ENCODE measurements around the gene TNS1.
"Not testable (repeated sequence)": the region's sequence is repeated elsewhere in the genome, so short reads cannot be mapped to it uniquely, and the experiment has no call there.

Gene TNS1

DNA sequence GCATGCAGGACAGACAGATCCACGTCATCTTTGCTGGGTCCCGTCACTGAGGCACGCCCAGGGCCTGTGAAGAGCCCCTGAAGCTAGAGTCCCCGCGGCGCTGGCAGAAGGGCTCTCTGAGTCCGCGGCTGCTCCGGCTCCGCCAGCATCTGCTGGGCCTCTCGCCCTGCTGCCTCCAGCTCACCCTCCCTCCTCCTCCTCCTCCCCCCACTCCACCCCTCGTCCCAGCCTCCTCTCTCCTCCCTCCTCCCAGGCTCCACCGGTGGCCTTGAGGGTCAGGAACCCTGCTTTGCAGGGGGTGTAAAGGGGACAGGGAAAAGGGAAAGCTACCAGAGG lies at the start of gene TNS1:
Gene TNS1 (minus strand): TSS at position 151 of the 336 bp plus-strand sequence. CDS start 123 bp downstream, at position 28.
- DNase-seq (ENCODE audit: low read depth, low spot score), result peak; percentile 27

DNA sequence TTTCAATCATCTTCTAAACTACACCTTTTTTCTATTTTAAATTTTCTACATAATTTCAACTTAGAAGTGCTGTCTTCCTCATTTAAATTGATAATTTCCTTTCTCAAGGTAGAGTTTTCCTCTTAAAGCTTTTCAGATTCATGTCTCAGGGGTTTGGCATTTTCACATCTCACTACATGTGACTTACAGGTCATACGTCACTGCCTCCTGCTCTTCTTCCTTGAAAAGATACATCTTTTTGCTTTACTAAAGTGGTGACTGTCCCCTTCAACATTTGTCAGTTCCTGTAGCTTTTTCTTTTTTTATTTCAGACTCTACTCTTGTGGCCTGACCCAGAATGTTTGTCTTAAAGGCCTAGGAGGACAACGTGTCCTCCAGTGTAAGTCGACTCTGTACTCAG lies 49.1 kb upstream of the TNS1 start:
- DNase-seq (ENCODE audit: low read depth, low spot score), result no peak

DNA sequence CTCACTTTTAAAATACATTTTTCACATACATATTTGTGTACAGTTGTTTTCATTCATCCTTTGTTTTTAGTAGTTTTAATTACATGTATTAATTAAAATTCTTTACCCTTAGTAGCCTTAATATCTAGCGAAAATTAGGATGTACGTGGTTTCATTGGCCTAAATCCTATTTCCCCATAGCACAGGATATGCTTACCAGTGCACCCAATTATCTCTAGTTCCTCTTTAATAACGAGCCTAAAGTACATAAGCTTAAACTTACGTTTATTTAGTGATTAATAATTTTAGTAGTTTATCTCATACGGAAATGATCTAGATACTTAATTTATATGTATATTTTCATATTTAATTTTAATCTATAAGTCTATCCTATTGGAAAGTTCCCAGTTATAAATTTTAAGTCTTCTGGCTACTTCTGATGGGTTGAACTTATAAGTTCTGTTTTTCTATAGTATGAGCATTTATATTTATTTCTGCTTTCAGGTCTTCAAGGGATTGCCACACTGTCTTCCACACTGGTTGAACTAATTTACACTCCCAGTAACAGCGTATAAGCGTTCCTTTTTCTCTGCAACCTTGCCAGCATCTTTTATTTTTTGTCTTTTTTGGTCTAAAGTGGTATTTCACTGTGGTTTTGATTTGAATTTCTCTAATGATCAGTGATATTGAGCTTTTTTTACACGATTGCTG lies 44.9 kb upstream of the TNS1 start:
- DNase-seq (ENCODE audit: low read depth, low spot score), result no peak

DNA sequence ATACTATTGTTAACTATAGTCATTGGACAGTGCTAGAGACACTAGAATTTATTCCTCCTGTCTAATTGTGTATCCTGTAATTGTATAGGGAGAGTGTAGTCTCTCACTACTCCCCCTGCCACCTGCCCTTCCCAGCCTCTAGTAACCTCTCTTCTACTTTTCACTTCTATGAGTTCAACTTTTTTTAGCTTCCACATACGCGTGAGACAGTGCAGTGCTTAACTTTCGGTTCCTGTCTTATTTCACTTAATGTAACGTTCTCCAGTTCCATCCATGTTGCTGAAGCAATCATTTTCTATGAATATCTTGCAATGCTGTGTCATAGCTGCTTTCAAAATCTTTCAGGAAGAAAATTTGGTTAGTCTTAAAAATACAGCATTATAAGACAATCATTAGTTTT lies 43.4 kb upstream of the TNS1 start:
- DNase-seq (ENCODE audit: low read depth, low spot score), result no peak

DNA sequence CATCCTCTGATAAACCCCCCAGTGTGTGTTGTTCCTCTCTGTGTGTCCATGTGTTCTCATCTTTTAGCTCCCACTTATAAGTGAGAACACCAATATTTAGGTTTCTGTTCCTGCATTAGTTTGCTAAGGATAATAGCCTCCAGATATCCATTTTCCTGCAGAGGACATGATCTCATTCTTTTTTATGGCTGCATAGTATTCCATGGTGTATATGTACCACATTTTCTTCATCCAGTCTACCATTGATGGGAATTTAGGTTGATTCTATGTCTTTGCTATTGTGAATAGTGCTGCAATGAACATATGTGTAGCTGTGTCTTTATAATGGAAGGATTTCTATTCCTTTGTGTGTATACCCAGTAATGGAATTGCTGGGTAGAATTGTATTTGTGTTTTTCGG lies 41.8 kb upstream of the TNS1 start:
- DNase-seq (ENCODE audit: low read depth, low spot score), result not testable (repeated sequence)

DNA sequence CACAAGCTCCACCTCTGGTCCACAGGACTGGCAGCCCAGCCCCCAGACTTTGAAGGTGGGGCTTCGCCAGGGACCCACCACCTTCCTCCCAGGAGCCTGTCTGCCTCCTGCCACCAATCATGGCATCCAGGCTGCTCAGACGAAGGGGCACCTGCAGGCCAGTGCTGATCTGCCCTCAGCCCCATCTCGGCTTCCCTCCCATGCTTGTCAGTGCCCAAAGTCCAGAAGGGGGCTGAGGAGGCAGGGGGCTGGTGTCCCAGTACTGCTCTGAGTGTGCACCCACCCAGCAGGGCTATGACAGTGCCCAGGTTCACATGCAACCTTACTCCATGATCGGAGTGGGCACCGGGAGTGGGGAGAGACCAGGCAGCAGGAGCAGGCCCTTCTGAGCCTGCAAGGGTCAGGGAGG lies 40.9 kb upstream of the TNS1 start:
- DNase-seq (ENCODE audit: low read depth, low spot score), result no peak

DNA sequence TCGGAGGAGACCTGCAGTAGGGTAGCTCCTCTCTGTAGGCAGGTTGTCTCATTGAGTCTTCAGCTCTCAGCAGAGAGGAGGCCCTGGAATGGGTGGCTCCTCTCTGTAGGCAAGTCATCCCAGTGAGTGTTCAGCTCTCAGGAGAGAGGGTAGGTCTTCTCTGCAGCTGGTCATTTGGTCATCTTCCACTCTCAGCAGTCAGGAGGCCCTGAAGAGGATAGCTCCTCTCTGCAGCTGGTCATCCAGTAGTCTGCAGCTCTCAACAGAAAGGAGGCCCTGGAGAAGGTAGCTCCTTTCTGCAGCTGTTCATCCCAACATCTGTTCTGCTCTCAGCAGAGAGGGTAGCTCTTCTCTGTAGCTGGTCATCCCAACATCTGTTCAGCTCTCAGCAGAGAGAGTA lies 40.3 kb upstream of the TNS1 start:
- DNase-seq (ENCODE audit: low read depth, low spot score), result no peak

DNA sequence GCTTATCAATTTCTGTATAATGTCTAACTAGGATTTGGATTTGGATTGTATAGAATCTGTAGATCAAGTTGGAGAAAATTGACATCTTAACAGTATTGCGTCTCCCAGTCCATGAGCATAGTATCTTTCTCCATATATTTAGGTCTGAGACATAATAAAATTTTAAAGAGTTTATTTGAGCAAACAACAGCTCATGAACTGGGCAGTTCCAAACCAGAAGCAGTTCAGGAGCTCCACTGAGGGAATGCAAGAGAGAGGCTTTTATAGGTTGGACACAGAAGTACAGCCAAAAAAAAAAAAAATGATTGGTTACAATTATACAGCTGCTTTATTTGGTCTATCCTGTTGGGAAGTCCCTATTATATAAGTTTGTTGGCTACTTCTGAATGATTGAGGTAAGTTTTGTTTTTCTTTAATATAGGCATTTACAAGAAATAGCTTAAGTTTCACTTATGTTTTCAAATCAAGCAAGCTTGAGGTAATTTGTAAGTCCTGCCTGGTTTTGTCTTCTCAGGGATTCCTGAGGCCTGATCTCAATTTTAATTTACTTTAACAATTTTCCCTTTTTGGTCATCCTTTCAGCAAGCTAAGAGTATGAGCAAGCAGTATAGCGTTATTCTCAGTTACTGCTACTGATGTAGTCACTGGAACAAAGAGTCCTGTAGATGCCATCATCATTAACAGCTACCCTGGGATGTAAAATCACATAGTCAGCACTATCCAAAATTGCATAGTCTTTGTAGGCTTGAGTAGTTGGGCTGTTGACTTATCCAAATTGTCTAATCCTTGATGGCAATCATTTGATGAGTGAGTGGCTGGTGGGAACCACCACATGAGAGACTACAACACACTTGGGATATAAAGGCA lies 38.7 kb upstream of the TNS1 start:
- DNase-seq (ENCODE audit: low read depth, low spot score), result no peak

DNA sequence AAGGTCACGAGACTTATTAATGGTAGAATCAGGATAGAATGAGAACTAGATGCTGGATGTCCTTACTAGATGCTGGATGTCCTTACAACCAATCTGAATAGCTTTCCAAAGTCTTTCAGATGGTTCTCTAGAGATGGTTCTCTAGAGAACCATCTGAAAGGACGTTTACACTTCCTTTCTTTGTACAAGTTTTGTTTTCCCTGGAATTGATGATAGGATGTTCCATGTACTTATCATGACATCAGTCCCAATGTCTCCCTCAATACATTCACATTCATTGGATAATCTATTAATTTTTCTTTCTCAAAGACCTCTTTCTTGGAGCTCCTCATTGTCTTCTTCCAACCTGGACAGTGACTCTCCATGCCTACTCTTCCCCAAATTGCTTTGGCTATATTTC lies 38.1 kb upstream of the TNS1 start:
- no peak for DNase-seq (ENCODE audit: low read depth, low spot score)

DNA sequence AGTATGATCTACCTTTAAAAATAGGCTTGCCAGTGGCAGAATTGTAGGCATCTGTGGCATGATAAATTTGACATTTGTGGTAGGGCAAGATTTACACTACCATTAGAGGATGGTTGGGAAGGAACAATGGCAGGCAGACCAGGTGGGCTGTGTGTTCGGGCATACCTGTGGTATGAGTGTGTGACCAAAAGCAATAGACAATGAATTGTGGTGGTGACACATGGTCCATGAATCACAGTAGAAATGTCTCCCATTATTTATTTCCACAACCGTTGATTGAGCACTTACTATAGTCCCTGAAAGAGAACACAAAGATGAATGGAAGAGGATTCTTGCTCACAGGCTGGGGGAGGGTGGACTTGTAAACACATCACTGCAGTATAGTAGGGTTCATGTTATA lies 36.4 kb upstream of the TNS1 start:
- no peak for DNase-seq (ENCODE audit: low read depth, low spot score)

DNA sequence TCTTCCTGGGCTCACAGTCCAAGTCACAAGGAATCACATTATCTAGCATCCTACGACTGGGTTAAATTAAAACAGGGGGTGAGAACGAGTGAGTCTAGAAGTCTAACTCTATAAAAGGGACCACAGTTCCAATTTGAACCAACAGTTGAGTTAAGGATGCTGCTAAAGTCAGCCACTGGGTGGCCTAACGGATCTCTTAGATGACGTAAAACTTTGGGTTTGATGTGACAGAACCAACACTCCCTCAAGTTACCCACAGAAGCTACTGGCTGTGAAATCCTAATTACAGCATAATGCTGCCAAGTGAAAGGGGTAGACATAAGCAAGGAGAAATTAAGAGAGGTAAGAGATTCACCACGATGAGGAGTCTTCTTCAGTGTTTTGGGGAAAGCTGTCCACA lies 33.6 kb upstream of the TNS1 start:
- no peak for DNase-seq (ENCODE audit: low read depth, low spot score)

DNA sequence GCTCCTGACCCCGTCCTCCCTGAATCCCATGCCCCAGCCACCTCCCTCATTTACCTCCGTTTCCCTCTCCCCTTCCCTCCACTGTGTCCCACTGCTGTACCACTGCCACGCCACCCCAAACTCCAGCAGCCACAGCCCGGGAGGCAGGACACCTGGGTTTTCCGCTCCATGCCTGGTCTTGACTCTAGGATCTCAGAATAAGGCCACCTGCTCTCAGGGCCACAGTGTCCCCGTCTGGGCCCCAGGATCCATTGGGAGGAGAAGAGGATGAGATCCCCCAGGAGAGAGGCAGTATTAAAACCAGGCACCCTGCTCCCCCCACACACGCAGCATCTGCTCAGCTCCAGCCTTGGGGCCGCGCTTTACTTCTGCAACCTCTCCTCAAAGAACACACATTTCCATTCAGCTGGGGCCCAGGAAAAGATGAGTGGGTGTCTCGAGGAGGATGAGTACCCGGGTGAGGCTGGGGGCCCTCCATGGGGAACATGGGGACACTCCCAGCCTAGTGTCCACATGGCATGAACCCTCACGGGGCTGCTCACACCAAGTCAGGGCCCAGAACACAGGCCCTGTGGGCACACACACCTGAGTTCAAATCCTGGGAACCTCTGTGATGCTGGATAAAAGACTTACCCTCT lies 32.8 kb upstream of the TNS1 start:
- DNase-seq (ENCODE audit: low read depth, low spot score), result no peak

DNA sequence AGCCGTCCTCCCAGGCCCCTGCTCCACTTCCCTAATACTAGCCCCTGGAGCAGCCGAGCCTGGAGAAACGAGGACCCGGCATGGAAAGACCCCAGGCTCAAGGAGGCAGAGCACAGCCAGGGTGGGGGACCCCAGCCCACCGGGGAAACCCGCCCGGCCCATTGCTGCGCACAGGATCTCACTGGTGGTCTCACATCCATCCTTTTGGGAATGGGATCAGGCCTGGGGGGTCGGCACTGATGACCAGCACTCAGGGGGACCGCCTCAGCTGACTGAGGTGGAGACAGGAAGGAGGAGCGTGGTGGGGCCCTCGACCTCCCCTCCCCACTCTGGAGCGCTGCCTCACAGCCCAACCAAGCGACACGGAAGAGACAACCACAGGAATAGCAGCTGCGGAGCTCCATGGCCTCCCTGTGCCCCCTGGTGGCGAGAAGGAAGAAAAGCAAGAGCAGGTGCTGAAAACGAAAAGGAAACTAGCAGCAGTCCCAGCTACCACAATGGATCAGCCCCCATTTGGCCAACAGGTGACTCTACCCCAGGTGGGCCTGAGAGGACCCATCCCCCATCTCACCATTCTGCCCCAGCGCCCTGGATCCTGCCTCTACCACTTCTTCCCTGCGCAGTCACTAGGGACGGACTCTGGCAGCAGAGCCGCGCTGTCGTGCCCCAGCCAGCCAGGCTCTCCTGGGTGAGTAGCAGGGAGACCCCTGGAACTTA lies 31.9 kb upstream of the TNS1 start:
- not testable (repeated sequence) for DNase-seq (ENCODE audit: low read depth, low spot score)

DNA sequence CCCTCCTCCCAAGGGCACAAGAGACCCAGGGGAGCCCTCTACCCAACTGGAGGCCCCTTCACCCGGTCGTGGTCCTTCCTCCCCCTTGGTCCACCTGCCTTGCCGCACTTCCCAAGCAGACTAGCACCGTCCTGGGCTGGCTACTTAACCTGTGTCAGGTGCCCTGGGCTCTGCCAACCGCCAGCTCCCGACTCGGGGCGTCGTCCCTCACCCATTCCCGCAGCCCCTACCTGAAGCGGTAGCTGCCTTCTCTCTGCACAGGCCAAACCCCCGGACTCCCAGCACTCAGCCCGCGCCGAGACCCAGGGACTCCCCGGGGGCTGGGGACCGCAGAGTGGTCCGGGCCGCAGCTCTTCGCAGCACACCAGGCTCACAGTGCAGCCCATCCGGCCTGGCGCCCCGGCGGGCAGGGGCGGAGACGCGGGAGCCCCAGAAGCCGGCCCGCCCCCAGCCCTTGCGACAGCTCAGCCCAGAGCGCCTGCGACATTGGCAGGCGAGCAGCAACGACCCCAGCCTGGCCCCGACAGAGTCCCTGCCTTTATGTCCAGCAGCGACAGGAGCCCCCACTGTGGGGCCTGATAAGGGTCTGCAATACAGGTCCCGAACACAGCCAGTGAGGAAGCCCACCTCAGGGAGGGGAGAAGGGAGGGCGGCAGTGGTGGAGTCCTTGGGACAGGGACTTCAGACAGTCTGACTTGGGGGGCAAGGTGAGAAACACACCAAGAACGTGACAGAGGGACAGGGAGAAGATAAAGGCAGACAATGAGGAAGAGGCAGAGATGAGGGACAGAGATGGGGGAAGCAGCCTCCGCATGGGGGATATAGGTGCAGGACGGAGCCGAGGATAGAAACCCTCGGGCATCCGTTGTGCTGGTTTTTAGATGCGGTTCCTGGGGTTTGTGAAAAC lies 31.0 kb upstream of the TNS1 start:
- no peak for DNase-seq (ENCODE audit: low read depth, low spot score)

DNA sequence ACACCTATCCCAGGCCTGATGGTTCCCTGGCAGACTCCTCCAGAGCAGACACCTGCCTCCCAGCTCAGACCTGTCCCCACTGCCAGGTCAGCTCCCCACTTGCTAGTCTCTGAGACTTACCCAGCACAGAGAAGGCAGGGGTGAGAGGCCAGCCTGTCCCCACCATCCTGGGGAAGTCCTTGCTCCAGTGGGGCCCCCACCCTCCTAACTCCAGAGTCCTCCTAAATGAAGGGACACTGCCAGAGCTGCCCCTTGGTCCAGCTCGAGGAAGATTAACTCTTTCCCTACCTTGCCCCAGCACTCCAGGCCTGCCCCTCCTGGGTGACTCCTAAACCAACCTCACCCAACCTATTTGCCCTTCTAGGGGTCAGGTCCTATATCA lies 30.4 kb upstream of the TNS1 start:
- DNase-seq (ENCODE audit: low read depth, low spot score), result no peak

DNA sequence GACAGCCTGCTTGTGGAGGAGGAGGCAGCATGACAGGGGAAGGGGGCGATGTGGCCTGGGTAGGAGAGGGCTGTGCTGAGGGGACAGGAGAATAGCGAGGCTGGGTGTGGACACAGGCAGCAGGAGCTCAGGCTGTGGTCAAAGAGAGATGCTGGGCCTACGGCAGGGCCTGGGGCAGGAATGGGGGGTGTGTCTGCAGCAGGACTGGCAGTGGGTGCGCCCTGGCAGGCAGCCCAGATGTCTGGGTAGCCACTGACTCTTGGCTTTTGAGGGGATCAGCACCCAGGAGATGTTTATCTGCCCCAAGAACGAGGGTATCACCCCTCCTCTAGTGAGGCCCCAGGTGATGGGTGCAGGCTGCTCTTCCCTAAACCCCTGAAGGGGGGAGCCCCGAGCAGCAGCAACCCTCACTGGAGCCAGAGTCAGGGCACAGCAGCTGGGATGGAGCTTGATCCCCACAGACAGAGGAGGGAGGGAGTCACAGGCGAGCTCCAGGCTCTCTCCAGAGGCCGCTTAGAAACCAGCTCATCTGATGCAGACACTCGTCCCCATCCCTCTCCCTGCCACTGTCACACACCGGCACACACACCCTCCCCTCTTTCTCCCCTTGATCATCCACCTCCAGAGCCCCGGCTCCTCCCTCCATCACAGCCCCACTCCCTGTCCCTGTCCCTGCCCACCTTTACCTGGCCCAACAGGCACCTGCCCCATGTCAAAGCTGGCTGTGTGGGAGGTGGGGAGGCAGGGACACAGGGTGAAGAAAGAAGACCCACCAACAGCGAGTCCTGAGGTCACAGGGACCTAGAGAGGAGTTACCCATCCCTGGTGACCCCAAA lies 29.8 kb upstream of the TNS1 start:
- no peak for DNase-seq (ENCODE audit: low read depth, low spot score)

DNA sequence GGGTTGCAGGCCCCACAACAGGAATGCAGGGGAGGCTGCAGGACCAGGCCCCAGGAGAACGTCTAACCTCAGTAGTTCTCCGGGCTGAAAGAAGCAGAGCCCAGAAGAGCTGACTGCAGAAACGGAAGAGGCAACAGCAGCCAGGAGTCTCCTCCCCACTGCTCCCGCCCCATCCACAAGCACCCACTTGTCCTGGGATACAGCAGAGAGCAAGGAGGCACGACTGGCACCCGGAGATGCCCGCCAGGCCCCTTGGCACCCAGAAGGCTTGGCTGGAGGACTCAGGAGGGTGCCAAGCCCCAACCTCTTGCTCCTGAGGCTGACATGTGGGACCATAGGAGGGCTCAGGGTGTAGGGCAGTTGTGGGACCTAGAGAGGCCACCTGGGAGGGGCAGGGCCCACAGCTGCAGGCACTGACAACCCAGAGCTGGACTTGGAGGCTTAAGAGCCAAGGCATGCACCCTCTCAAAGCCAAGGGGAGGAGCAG lies 29.0 kb upstream of the TNS1 start:
- DNase-seq (ENCODE audit: low read depth, low spot score), result no peak

DNA sequence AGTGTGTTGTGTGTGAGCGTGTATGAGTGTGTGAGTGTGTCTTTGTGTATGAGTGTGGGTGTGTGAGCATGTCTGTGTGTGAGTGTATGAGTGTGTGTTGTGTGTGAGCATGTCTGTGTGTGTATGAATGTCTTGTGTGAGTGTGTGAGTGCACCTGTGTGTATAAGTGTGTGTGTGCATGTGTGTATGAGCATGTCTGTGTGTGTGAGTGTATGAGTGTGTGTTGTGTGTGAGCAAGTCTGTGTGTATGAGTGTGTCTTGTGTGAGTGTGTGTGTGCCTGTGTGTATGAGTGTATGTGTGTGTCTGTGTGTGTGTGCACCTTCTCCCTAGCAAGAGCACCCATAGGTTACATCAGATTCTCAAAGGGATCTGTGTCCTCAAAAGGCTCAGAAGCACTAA lies 28.5 kb upstream of the TNS1 start:
- no peak for DNase-seq (ENCODE audit: low read depth, low spot score)

DNA sequence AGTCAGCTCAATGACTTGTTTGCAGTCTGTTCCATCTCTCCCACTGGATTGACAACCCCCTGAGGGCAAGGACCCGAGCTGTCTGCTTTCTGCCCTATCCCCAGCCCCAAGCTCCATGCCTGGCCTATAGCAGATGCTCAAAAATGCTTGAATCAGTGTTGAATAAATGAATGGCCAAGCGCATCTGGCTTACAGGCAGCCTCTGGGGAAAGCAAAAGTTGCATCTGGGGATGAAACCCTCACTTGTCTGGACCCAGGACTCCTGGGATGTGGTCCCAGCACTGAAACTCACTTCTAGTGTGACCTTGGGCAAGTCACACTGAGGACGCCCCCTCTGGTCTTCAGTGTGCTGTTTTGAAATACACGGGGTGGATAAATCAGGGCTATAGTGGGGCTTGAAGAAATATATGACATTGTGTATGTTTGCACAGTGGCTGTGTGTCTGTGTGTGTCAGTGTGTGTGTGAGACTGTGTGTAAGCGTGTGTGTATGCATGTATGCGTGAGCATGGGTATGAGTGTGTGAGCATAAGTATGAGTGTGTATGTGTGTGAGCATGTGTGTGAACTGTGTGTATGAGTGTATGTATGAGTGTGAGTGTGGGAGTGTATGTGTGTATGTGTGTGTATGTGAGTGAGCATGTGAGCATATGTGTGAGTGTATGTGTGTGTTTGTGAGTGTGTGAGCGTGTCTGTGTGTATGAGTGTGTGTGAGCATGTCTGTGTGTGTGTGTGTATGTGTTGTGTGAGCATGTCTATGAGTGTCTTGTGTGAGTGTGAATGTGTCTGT lies 27.8 kb upstream of the TNS1 start:
- DNase-seq (ENCODE audit: low read depth, low spot score), result no peak

All from brain pericyte (primary cell).